Stimulated activated CD8-positive, alpha-beta memory T cell treated with anti-CD3 and anti-CD28 coated beads, Interleukin-7, amount 100 ng/mL, for 24 hours (primary cell): ENCODE results near the gene TIAL1.
A peak's percentile ranks its signal among the peaks of the same experiment; 100 is the strongest.
"Not testable (repeated sequence)": the region's sequence is repeated elsewhere in the genome, so short reads cannot be mapped to it uniquely, and the experiment has no call there.

Experiments
- DNase-seq: peaks from one replicate; pipeline ENCODE4 v3.0.0-alpha.2; 2020; ENCODE audit warnings: low read depth

TIAL1 gene, protein sequence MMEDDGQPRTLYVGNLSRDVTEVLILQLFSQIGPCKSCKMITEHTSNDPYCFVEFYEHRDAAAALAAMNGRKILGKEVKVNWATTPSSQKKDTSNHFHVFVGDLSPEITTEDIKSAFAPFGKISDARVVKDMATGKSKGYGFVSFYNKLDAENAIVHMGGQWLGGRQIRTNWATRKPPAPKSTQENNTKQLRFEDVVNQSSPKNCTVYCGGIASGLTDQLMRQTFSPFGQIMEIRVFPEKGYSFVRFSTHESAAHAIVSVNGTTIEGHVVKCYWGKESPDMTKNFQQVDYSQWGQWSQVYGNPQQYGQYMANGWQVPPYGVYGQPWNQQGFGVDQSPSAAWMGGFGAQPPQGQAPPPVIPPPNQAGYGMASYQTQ

DNA sequence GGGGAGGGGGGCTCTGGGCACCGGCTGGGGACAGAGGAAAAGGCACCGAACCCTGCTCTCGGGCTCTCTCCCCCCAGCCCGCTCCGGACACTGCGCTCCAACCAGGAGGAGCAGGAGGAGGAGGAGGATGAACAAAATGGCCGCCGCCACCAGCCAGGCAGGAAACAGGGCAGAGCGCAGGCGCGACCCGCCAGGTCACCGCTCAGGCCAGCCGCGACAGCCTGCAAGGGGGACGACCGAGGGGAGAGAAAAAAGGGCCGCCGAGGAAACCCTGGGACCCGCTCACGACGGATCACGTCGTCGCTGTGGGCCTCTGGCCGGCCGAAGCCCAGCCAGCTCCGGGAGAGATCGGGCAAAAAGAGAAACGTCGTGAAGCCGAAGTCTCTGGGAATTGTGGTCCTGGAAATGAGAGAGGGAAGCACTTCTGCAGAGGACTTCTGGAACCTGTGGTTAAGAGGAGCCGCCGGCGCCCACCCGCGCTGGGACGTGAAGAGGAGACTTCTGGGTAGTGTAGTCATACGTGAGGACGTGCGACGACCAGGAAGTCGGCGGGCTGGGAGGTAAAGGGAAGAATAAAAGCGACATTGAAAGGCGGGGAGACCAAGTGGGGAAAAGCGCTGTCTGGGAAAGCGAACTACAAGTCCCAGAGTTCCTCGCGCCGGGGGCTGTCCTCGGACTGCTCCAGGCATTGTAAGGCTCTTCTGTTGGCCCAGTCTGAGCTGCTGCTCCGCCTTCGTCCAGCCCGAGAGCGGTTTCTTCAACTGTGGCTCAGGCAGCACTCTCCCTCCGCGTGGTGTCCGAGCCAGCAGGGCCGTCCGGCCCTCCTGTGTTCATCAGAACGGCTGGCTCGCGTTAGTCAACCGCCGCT, at the start of gene TIAL1:
TSS of gene TIAL1 (minus strand) at position 428 of the 868 bp plus-strand sequence. CDS start 499 bp downstream, outside the sequence.
- peak; percentile 78 for DNase-seq

DNA sequence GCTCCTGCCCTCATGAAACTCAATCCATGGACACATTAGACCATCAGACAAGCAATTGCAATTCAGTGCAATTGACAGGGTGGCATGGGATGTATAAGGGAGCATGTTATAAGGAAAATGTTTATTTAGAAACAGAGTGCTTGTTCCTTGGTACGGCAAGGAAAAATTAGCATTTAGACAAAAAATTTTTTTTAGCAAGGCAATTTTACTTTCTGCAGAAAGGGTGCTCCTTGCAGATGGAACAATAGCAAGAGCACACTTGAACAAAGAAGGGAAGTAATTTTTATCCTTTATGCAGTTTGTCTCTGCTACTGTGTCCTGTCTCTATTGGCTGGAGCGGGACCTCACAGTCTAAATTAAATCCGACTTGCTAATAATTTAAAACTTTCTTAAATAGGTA, 48.2 kb upstream of the TIAL1 start:
- DNase-seq = no peak

DNA sequence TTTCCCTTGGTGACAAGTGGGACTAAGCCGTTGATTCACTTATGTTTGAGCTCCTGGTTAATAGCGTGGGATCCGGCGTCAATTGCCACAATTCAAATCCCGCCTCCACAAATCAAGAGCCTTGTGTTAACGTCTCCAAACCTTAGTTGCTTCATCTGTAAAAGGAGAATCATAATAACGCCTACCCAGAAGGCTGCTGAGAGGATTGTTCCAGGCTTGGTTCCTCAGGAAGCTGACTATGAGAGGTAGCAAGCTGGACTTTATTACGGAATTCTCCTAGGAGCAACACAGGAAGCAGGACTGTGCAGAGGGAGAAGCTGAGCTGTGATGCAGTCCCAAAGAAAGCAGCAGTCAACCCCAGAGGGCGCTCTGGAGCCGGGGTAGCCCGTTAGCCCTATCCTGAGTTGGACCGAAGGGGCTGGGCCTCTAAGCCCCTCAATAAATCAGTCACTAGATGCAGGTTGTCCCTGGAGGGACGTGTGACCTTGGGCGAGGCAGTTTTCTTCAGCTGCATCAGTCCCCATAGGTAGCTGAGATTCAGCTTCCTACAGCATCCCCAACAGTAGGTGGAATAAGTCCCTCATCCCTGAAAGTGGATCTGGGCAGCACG, 47.5 kb upstream of the TIAL1 start:
- no peak for DNase-seq

DNA sequence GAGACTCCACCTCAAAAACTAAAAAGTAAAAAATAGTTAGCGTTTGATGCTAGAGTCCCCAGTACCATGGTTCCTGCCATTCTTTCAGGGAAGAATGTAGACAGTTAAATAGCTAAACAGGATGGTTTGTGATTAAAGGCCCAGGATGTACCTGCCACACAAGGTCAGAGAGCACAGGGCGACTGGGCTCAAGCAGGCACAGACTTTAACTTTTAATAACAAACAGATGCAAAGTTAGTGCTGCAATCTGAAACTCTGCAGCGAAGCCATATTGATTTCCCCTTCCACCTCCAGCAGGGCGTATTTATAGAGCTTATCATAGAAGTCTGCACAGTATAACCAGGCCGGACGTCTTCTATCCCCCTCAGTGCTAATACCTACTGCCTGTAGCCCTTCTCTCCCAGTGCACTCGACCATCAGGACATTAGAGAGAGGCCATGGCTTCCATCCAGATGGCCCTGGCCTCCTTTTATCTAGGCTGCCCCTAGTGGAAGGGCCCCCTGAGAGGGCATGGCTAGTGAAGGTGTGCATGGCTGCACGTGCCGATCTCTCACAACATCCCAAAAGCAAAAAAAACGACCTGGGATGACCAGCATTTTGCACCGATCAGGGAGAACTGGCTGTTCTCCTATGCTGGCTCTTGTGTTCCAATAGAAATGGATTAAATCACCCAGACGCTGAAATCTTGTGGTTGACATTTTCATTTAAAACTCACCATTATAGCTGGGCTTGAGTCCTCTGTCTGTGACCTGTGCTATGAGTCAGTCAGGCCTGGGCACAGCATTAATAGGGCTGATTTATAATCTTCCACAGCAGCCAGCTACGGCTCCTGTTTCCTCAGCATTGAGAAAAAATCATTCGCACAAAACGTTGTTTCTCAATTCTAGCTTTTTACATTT, 46.8 kb upstream of the TIAL1 start:
- no peak for DNase-seq

DNA sequence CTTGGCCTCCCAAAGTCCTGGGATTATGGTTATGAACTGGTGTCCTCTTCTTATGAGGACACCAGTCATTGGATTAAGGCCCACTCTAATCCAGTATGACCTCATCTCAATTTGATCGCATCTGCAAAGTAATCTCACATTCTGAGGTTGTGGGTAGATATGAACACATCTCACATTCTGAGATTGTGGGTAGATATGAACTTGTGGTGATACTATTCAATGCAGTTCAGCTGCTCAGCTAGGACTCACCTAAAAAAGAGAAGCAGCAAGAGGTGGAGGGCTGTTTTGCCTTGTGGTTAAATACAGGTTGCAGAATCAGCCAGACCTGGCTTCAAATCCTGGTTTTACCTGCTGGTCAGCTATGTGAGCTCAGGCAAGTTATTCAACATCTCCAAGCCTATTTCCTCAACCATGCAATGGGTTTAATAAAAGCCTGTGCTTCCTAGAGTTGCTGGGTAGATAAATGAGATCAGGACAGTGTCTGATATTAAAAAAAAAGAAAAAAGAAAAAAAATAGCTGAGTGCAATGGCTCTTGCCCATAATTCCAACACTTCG, 45.9 kb upstream of the TIAL1 start:
- no peak for DNase-seq

DNA sequence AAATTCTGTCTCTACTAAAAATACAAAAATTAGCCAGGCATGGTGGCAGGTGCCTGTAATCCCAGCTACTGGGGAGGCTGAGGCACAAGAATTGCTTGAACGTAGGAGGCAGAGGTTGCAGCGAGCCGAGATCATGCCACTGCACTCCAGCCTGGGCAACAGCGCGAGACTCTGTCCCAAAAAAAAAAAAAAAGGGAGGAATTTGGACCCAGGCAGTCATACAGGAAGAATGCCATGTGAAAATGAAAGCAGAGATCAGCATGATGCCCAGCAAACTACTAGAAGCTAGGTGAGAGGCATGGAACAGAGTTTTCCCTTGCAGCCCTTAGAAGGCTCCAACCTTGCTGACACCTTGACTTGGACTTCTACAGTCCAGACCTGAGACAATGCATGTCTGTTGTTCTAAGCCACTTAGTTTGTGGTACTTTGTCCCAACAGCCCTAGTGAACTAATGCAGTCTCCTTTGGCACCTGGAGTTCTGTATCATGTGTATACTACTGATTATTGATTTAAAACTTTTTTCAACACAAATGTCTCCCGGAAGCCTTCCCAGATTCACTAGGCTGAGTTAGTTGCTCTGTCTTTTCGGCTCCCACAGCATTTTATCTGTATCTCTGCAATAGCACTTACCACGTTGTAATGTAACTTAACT, 44.2 kb upstream of the TIAL1 start:
- DNase-seq = no peak

DNA sequence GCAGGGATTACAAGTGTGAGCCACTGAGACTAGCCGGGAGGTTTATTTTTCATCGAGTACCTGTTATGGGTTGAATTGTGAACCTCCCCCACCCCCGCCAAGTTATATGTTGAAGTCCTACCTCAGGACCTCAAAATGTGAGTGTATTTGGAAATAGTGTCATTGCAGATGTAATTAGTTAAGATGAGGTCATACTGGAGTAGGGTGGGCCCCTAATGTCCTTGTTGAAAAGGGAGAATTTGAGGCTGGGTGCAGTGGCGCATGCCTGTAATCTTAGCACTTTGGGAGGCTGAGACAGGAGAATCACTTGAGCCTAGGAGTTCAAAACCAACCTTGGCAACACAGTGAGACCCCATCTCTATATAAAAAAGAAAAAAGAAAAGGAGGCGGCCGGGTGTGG, 43.6 kb upstream of the TIAL1 start:
- DNase-seq = no peak

DNA sequence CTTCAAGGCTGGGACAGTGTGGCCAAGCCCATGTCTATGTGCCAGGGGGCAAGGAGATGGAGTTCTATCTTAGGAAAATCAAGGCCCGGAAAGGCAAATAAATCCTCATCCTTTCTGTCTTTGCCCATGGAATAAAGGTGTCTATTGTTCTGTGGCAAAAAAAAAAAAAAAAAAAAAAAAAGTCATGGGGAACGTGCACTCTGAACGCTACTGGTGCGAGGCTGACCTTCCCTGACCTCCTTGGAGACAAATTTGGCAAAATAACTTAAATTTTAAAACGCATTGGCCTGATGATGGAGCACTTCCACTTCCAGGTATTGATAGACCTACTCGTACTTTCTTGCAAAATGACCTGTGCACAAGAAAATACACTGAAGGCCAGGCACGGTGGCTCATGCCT, 42.2 kb upstream of the TIAL1 start:
- no peak for DNase-seq

DNA sequence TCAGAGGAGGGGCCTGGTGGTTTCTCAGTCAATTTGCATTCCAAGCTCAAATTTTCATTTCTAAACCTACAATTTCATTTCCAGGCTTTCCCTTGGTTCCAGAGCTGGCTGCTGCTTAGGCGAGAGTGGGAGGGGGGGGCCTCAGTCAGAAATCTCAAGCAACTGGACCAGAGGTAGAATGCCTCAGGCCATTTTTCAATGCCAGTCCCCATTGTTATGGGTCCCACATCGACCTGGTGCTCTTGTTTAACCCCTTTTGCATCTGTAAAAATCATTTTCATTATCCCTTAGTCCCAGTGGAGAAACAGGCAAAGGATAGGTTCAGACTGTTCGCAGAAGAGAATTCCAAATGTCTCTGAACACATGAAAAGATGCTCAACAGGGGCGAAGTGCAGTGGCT, 40.9 kb upstream of the TIAL1 start:
- DNase-seq = no peak

DNA sequence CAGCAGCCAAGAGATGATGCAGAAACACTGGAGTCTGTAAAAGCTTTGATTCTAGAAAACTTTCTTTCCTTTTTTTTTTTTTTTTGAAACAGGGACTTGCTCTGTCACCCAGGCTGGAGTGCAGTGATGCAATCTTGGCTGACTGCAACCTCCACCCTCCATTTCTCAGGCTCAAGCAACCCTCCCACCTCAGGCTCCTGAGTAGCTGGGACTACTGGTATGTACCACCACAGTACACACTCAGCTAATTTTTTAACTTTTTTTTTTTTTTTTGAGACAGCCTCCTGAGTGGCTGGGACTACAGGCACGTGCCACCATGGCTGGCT, 37.4 kb upstream of the TIAL1 start:
- DNase-seq = no peak

DNA sequence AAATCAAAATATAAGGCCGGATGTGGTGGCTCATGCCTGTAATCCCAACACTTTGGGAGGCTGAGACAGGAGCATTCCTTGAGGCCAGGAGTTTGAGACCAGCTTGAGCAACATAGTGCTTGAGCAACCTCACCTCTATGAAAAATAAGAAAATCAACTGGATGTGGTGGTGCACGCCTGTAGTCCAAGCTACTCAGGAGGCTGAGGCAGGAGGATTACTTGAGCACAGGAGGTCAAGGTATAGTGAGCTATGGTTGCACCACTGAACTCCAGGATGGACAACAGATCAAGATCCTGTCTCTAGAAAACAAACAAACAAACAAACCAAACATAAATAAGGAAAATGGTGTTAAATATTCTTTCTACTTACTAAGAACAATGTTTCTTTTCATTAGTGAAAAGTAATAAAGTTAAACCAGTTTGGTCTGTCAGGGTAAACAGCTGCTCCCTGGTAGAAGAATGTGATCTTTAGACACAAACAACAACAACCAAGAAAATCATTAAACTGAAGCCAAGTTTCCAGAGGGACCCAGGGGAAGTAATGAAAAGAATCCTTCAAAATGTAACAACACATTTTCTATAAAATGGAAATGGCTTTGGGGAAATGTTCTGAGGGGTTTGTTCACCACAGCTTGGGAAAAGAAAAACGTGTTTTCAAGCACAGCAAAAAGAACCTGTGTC, 36.9 kb upstream of the TIAL1 start:
- DNase-seq = no peak

DNA sequence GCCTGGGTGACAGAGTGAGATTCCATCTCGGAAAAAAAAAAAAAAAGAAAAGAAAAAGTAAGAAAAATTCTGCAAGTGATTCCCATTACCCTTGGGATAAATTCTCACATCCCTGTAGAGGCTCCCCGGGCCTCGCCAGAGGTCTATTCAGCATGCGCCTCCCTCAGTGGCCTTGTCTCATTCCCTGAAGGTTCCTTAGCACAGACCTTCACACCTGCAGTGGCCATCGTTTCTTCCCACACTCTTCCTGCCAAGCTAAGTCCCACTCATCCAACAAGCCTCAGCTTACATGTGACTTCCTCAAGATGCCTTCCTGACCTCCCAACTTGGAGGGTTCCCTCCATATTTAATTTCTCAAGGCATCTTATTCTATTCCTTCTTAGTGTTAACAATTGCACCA, 33.5 kb upstream of the TIAL1 start:
- DNase-seq = no peak

DNA sequence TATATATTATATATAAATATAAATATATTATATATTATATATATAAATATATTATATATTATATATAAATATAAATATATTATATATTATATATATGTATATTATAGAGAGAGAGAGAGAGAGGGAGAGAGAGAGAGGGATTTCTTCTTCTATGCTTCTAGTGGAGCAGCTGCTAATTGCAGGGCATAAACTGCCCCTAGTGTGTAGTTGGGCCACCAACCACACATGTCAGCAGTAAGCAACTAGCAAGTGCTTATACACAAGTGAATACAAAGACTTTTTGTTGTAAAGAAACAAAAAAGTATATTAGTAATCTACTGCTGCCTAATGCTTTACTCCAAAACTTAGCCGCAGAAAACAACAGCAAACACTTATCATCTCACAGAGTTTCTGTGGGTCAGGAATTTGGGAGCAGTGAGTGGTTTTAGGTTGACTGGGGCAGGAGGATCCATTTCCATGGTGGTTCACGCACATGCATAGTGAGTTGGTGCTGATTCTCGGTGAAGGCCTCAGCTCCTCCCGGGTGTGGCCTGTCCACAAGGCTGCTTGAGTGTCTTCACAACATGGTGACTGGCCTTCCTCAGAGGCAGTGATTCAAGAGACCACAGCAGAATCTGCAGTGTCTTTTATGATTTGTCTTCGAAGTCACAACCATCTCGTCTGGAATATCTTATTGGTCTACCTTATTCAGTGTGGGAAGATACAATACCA, 29.0 kb upstream of the TIAL1 start:
- DNase-seq = no peak

DNA sequence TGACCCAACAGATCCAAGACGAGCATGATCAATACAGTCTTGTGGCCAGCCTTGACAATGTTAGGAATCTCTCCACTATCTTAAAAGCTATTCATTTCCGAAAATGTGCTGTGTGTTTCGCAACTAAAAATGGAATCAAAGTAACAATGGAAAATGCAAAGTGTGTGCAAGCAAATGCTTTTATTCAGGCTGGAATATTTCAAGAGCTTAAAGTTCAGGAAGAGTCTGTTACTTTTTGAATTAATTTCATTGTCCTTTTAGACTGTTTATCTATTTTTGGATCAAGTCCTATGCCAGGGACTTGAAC, 24.3 kb upstream of the TIAL1 start:
- no peak for DNase-seq

DNA sequence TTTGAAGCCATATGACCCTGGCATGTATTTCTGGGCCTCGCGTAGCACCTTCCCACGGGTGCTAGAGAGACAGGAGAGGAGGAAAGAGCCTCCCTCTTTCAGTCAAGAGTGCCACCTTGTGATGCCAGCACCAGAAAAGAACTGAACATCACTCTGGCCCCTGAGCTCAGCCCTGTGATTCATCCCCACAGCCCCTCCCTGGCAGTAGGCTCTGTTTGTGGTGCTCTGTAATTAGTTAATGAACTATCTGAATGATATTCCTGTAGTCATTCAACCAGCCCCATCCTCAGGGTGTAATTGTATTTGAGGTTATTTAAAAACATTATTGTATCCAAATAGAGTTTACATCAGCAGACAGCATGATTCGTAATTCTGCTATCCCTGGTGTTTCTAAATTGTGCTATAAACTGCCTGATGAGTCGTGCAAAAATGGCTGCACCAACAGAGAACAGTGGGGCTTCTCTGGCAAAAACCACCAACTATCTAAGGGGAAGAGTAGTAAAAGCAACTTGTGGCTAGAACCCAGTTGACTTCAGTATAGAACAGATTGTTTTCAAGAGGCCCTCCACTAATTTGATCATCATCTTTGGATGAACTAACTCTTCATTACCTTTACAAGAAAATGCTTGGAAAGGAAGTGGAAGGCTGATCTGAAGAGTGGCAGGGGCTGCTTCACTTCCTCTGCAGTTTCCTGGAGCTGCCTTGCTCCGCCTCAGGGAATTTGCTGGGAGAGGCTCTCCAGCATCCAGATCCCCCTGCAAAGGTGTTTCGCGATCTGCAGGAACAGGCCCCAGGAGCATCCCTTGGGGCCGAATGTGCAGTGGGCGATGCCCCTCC, 23.7 kb upstream of the TIAL1 start:
- DNase-seq = no peak

DNA sequence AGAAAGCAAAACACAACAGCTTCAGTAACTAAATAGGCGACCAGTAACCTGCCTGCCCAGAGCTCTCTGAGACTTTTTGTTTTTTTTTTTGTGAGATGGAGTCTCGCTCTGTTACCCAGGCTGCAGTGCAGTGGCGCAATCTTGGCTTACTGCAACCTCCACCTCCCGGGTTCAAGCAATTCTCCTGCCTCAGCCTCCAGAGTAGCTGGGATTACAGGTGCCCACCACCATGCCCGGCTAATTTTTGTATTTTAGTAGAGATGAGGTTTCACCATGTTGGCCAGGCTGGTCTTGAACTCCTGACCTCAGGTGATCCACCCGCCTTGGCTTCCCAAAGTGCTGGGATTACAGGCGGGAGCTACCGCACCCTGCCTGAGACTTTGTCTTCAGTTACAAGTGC, 23.0 kb upstream of the TIAL1 start:
- not testable (repeated sequence) for DNase-seq

DNA sequence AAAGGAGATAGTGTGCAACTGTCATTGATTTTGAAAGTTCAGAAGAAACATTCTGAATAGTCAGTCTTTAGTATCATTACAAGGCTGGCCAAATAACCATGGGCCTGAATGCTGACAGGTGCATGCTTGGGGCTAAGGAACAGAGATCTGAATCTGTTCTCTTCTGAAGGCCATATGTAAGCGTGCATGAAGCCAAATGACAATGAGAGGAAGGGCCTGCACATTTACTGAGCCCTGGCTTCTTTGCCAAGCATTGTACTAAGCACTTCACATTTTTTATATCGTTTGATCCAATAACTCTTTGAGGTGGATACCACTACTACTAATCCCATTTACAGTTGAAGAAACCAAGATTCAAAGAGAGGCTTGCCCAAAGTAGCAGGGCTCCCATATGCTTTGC, 22.5 kb upstream of the TIAL1 start:
- DNase-seq = no peak

DNA sequence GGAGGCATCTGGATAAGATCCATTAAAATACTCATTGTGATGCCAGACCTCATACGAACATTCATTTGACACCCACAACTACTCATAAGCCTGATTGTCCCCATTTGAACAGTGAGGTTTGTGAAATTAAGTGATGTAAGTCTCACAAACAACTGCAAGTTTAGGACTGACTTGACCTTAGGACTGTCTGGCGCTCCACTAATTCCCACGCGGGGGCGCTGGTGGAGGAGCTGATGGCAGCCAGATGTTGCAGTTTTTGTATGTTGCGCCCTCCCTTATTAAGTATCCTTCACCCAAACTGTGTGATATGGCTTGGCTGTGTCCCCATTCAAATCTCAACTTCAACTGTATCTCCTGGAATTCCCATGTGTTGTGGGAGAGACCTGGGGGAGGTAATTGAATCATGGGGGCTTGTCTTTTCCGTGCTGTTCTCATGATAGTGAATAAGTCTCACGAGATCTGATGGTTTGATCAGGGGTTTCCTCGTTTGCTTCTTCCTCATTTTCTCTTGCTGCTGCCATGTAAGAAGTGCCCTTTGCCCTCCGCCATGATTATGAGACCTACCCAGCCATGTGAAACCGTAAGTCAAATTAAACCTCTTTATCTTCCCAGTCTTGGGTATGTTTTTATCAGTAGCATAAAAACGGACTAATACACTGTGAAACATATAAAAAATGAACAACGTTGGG, 20.3 kb upstream of the TIAL1 start:
- no peak for DNase-seq

DNA sequence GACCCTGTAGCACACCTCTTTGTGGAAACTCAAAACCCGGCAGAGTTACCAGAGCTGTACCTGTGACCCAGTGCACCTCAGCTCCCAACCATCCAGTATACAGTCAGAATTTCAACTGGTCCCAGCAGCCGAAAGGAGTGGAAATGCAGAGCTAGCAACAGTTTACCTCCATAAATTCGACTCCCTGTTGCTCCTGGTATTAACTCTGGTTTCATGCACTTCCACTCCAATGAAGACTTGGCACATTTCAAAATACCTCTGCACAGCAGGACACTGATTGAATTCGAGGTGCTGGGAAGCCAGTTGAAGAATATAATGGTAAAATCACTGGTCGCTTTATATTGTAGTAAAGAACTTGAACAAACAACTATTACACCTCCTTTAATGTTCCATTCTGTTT, 17.9 kb upstream of the TIAL1 start:
- no peak for DNase-seq
